Right forelimb (tissue), 1 donor: ENCODE data around the gene VPS52.

Experiments used
- DNase-seq: peaks from one replicate; pipeline ENCODE4 v3.0.0-alpha.2; 2018

Gene VPS52

GRCh38 chr6:33271468-33272274 is at the start of gene VPS52, which contains the start of gene RPS18:
TSS of gene VPS52 (minus strand) at chr6:33271876. CDS start at chr6:33271675, 201 bp downstream.
TSS of gene RPS18 (plus strand) at chr6:33272075. CDS start at chr6:33272120, 45 bp downstream.
- peak; percentile 94 for DNase-seq

- DNase-seq = no peak
Measured at GRCh38 chr6:33321227-33321626, 49.6 kb upstream of the VPS52 start.

- DNase-seq = no peak
Measured at GRCh38 chr6:33320315-33321181, 48.9 kb upstream of the VPS52 start.

GRCh38 chr6:33319939-33320314 is 48.3 kb upstream of the VPS52 start:
- DNase-seq = no peak

GRCh38 chr6:33318426-33319073 is 46.9 kb upstream of the VPS52 start:
- DNase-seq = no peak

GRCh38 chr6:33317669-33318425 is 46.2 kb upstream of the VPS52 start, which contains the start of gene ZBTB22:
TSS of gene ZBTB22 (minus strand) at chr6:33317744. CDS start at chr6:33316916, 828 bp downstream.
- DNase-seq = peak; percentile 97

- DNase-seq = no peak
Measured at GRCh38 chr6:33317419-33317668, 45.7 kb upstream of the VPS52 start.

- no peak for DNase-seq
Measured at GRCh38 chr6:33316603-33317418, 45.1 kb upstream of the VPS52 start.

- no peak for DNase-seq
Measured at GRCh38 chr6:33315793-33316602, 44.3 kb upstream of the VPS52 start.

GRCh38 chr6:33314943-33315792 is 43.5 kb upstream of the VPS52 start:
- DNase-seq = no peak

- peak; percentile 73 for DNase-seq
Measured at GRCh38 chr6:33314515-33314942, 42.9 kb upstream of the VPS52 start.

- DNase-seq = peak; percentile 80
Measured at GRCh38 chr6:33313709-33314514, 42.2 kb upstream of the VPS52 start, which contains the start of gene TAPBP. TSS of gene TAPBP (minus strand) at chr6:33314078. CDS start at chr6:33314041, 37 bp downstream.

GRCh38 chr6:33313105-33313708 is 41.5 kb upstream of the VPS52 start:
- DNase-seq = peak; percentile 71

GRCh38 chr6:33312361-33313104 is 40.9 kb upstream of the VPS52 start:
- DNase-seq = peak; percentile 66

GRCh38 chr6:33306356-33306755 is 34.7 kb upstream of the VPS52 start:
- no peak for DNase-seq

- no peak for DNase-seq
Measured at GRCh38 chr6:33305052-33305451, 33.4 kb upstream of the VPS52 start.

- no peak for DNase-seq
Measured at GRCh38 chr6:33304216-33304615, 32.5 kb upstream of the VPS52 start.

- DNase-seq = no peak
Measured at GRCh38 chr6:33301877-33302276, 30.2 kb upstream of the VPS52 start.
